AG04450 (cell line): Measurements from ENCODE around the gene CALML6. TPM values are rescaled to one million over a fixed set of nuclear protein-coding genes. Genes with fewer than 3 reads are reported as not detected.

ENCODE experiments used
- CTCF ChIA-PET: fragments of 300-600, 350-600 bp; formaldehyde crosslinking; extraction: SDS; loops from one replicate; lab custom pipeline; 2022; ENCODE audit warnings: antibody characterized with exemption, inconsistent platforms; lab: Charles Lee
- POLR2A ChIA-PET: fragments of 350-600 bp; formaldehyde crosslinking; extraction: SDS; loops from one replicate; lab custom pipeline; 2021; ENCODE audit warnings: antibody characterized with exemption, inconsistent platforms; lab: Yijun Ruan, JAX
- DNase-seq: peaks from one replicate; pipeline ENCODE4 v3.0.0-alpha.2; 2011; ENCODE audit warnings: low read depth, low spot score
- H3K27ac ChIP-seq: one replicate; pipeline ENCODE4 v1.5.1; 2012; ENCODE audit warnings: low read depth, low read length, control low read depth
- H3K27me3 ChIP-seq: one replicate; pipeline ENCODE4 v1.6.0; 2012; ENCODE audit warnings: low read length; ENCODE audit not compliant: control insufficient read depth, insufficient read depth
- H3K4me3 ChIP-seq: 2 replicates; pipeline ENCODE4 v1.5.1; 2011; ENCODE audit warnings: mild to moderate bottlenecking, low read depth, low read length, control low read depth
- H3K9me3 ChIP-seq: 2 replicates; pipeline ENCODE4 v1.5.1; 2012; ENCODE audit warnings: low read length; ENCODE audit not compliant: control insufficient read depth, insufficient read depth
- CTCF ChIP-seq: IDR thresholded peaks from 2 replicates; pipeline ENCODE4 v1.5.1; 2011; ENCODE audit warnings: low read depth, low read length, control low read depth, inconsistent platforms
- polyA plus RNA-seq: library from polyadenylated mRNA; depleted of rRNA; stranded (reverse); fragments of >200 nt; gene quantifications from 2 replicates; pipeline ENCODE4 v1.2.3, GENCODE V29; 2011

Gene CALML6
- polyA plus RNA-seq, 1 experiment: 0.21 TPM

- H3K27ac ChIP-seq: no peak overlapping the region
- H3K27me3 ChIP-seq: peaks cover under 1% of the 10 kb centered on the region
- no peak for TF ChIP-seq CTCF
- DNase-seq: no peak
- H3K9me3 ChIP-seq: no peaks in the 10 kb centered on the region
- H3K4me3 ChIP-seq: no peak overlapping the region
- POLR2A ChIA-PET: interaction anchor here (0.6 kb wide), 1 partner anchor 15 kb away, joined by 8 read pairs; no protein-coding TSS in a partner anchor
- CTCF ChIA-PET: interaction anchor here (2.5 kb wide), 1 partner anchor 11 kb away, joined by 15 read pairs; no protein-coding TSS in a partner anchor
Observed at GRCh38 chr1:1894354-1895059, 20.6 kb upstream of the CALML6 start.

DNA sequence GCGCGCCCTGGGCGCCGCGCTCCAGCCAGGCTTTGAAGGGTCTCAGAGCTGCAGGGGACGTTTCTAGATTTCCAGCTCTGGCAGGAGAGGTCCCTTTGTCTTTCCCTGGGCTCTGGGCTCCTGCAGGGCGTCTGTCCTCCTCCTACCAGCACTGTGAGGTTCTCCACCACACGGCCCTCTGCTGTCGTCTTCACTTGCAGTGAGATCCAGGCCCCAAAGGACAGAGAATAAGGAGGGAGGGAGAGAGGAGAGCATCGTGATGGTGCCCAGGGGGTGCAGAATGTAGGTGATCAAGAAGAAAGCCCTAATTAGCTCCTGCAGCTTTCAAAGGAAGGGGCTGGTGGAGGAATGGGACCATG lies 20.0 kb upstream of the CALML6 start:
- no peak for TF ChIP-seq CTCF
- Histone ChIP-seq H3K27me3 (peaks cover 3% of the 10 kb centered on the region), H3K4me3 (no peak overlapping the region), H3K27ac (no peak overlapping the region), H3K9me3 (no peaks in the 10 kb centered on the region)
- no peak for DNase-seq
- ChIA-PET CTCF (interaction anchor here (1.1 to 2.5 kb wide), 2 partner anchors 11 to 14 kb away, joined by 5 to 15 read pairs; no protein-coding TSS in a partner anchor), POLR2A (interaction anchor here (0.6 kb wide), 1 partner anchor 15 kb away, joined by 8 read pairs; no protein-coding TSS in a partner anchor)

GRCh38 chr1:1895456-1896336 lies 19.4 kb upstream of the CALML6 start:
- no peak for TF ChIP-seq CTCF
- H3K27ac ChIP-seq: no peak overlapping the region
- CTCF ChIA-PET: interaction anchor here (1.1 to 2.5 kb wide), 2 partner anchors 10 to 13 kb away, joined by 5 to 15 read pairs; no protein-coding TSS in a partner anchor
- peaks cover 3% of the 10 kb centered on the region for H3K27me3 ChIP-seq
- POLR2A ChIA-PET: interaction anchor here (0.6 kb wide), 1 partner anchor 13 kb away, joined by 5 read pairs; no protein-coding TSS in a partner anchor
- no peaks in the 10 kb centered on the region for H3K9me3 ChIP-seq
- no peak overlapping the region for H3K4me3 ChIP-seq
- no peak for DNase-seq

GRCh38 chr1:1898246-1898933 lies 16.7 kb upstream of the CALML6 start:
- no peak overlapping the region for H3K27ac ChIP-seq
- ChIA-PET POLR2A (no interaction called here), CTCF (interaction anchor here (0.6 to 1.3 kb wide), 3 partner anchors 8 to 114 kb away, joined by 4 to 5 read pairs (median 4); no protein-coding TSS in a partner anchor)

More at GRCh38 chr1:1898246-1898933, 16.7 kb upstream of the CALML6 start:
- TF ChIP-seq CTCF: no peak
- no peak for DNase-seq
- Histone ChIP-seq H3K4me3 (no peak overlapping the region), H3K9me3 (peaks cover 7% of the 10 kb centered on the region), H3K27me3 (peaks cover 3% of the 10 kb centered on the region)
